ENCODE results near the gene TTC3. TPM values are rescaled to one million over a fixed set of nuclear protein-coding genes. Genes with fewer than 3 reads are reported as not detected.

Gene TTC3
- polyA plus RNA-seq, 1 donor from 2014 or later, result 332 TPM

GRCh38 chr21:37249112-37249904, 176.3 kb downstream of the TTC3 start:
- no peak overlapping the region for H2AFZ ChIP-seq (ENCODE audit: low read depth, low read length)
- no peak for TF ChIP-seq EP300 (conservative IDR thresholded peaks at IDR 0.05; ENCODE audit: poor library complexity, severe bottlenecking)
- no peak for TF ChIP-seq POLR2AphosphoS5 (IDR thresholded peaks at IDR 0.05)
- TF ChIP-seq EZH2 (IDR thresholded peaks at IDR 0.05; ENCODE audit: borderline replicate concordance, insufficient read depth, low read length, poor library complexity, severe bottlenecking), result no peak
- TF ChIP-seq SMC3 (conservative IDR thresholded peaks at IDR 0.05; ENCODE audit: poor library complexity), result no peak
- TF ChIP-seq, protein P1, sequence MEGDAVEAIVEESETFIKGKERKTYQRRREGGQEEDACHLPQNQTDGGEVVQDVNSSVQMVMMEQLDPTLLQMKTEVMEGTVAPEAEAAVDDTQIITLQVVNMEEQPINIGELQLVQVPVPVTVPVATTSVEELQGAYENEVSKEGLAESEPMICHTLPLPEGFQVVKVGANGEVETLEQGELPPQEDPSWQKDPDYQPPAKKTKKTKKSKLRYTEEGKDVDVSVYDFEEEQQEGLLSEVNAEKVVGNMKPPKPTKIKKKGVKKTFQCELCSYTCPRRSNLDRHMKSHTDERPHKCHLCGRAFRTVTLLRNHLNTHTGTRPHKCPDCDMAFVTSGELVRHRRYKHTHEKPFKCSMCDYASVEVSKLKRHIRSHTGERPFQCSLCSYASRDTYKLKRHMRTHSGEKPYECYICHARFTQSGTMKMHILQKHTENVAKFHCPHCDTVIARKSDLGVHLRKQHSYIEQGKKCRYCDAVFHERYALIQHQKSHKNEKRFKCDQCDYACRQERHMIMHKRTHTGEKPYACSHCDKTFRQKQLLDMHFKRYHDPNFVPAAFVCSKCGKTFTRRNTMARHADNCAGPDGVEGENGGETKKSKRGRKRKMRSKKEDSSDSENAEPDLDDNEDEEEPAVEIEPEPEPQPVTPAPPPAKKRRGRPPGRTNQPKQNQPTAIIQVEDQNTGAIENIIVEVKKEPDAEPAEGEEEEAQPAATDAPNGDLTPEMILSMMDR (IDR thresholded peaks at IDR 0.05; ENCODE audit: poor library complexity, severe bottlenecking), result no peak
- TF ChIP-seq REST (IDR thresholded peaks at IDR 0.05; ENCODE audit: borderline replicate concordance), result no peak
- TF ChIP-seq TAF1 (IDR thresholded peaks at IDR 0.05; ENCODE audit: low read depth), result no peak
- no peak for TF ChIP-seq MXI1 (conservative IDR thresholded peaks at IDR 0.05; ENCODE audit: poor library complexity, severe bottlenecking)
- no peak for TF ChIP-seq RAD21 (conservative IDR thresholded peaks at IDR 0.05)
- H3K79me2 ChIP-seq (replicated peaks; ENCODE audit: insufficient read depth, low read length), result peaks cover 50% of the 10 kb centered on the region
- no peaks in the 10 kb centered on the region for H3K9me2 ChIP-seq (ENCODE audit: insufficient read depth, low read length)
- no peak overlapping the region for H3K9ac ChIP-seq (ENCODE audit: low read length)
- H3K27me3 ChIP-seq (ENCODE audit: insufficient read depth, low read depth, low read length), result no peaks in the 10 kb centered on the region
- no peaks in the 10 kb centered on the region for H4K20me1 ChIP-seq (ENCODE audit: insufficient read depth)
- no peaks in the 10 kb centered on the region for H3K9me3 ChIP-seq (ENCODE audit: low read length)
- no peaks in the 10 kb centered on the region for H3F3A ChIP-seq (ENCODE audit: insufficient read depth, low read length, poor library complexity, severe bottlenecking)
- H3K27ac ChIP-seq (ENCODE audit: low read length), result no peak overlapping the region
- H3K36me3 ChIP-seq (ENCODE audit: insufficient read depth, low read length), result no peaks in the 10 kb centered on the region
- H3K4me3 ChIP-seq (ENCODE audit: low read length), result no peak overlapping the region
- H3K4me2 ChIP-seq (ENCODE audit: low read length), result no peak overlapping the region

GRCh38 chr21:37251294-37251634, 178.2 kb downstream of the TTC3 start:
- Histone ChIP-seq H3K9ac (ENCODE audit: low read length) (no peak overlapping the region), H3K36me3 (ENCODE audit: insufficient read depth, low read length) (no peaks in the 10 kb centered on the region), H3K9me2 (ENCODE audit: insufficient read depth, low read length) (no peaks in the 10 kb centered on the region), H3K27ac (ENCODE audit: low read length) (no peak overlapping the region), H3K79me2 (replicated peaks; ENCODE audit: insufficient read depth, low read length) (peaks cover 41% of the 10 kb centered on the region), H3F3A (ENCODE audit: insufficient read depth, low read length, poor library complexity, severe bottlenecking) (no peaks in the 10 kb centered on the region), H3K9me3 (ENCODE audit: low read length) (no peaks in the 10 kb centered on the region), H2AFZ (ENCODE audit: low read depth, low read length) (no peak overlapping the region), H4K20me1 (ENCODE audit: insufficient read depth) (no peaks in the 10 kb centered on the region), H3K4me2 (ENCODE audit: low read length) (no peak overlapping the region), H3K27me3 (ENCODE audit: insufficient read depth, low read depth, low read length) (no peaks in the 10 kb centered on the region), H3K4me3 (ENCODE audit: low read length) (no peak overlapping the region)
- TF ChIP-seq POLR2AphosphoS5 (IDR thresholded peaks at IDR 0.05) (no peak), EP300 (conservative IDR thresholded peaks at IDR 0.05; ENCODE audit: poor library complexity, severe bottlenecking) (no peak), TAF1 (IDR thresholded peaks at IDR 0.05; ENCODE audit: low read depth) (no peak), MXI1 (conservative IDR thresholded peaks at IDR 0.05; ENCODE audit: poor library complexity, severe bottlenecking) (no peak), REST (IDR thresholded peaks at IDR 0.05; ENCODE audit: borderline replicate concordance) (no peak), RAD21 (conservative IDR thresholded peaks at IDR 0.05) (no peak), EZH2 (IDR thresholded peaks at IDR 0.05; ENCODE audit: borderline replicate concordance, insufficient read depth, low read length, poor library complexity, severe bottlenecking) (no peak), SMC3 (conservative IDR thresholded peaks at IDR 0.05; ENCODE audit: poor library complexity) (no peak)
- TF ChIP-seq, protein P1 (IDR thresholded peaks at IDR 0.05; ENCODE audit: poor library complexity, severe bottlenecking), result no peak

Measured in neural cell (in vitro differentiated cells).